ENCODE results near the gene SDHAF1. TPM values are rescaled to one million over a fixed set of nuclear protein-coding genes. Genes with fewer than 3 reads are reported as not detected.

SDHAF1 gene
- total and polyA plus RNA-seq, 8 donors, result 8.0 to 38.1 (median 26.4) TPM; not detected in 1

- WGBS, 5 donors, result 81 to 83% (median 83%) methylated on average over 10 of the region's 10 CpGs
- no peak for DNase-seq
- Histone ChIP-seq H3K27ac (no peak overlapping the region), H3K27me3 (peaks cover 0 to 38% (median 20%) of the 10 kb centered on the region in 3 donors), H3K4me1 (peaks cover 12 to 30% (median 24%) of the 10 kb centered on the region in 4 donors), H3K9me3 (peaks cover 0 to 3% (median 0%) of the 10 kb centered on the region in 4 donors), H3K4me3 (no peak overlapping the region), H3K36me3 (no peaks in the 10 kb centered on the region)
- intact Hi-C loops (cut with DNase I; ENCODE audit: low total_unique reads), result no loop called here
- TF ChIP-seq POLR2AphosphoS5 (IDR thresholded peaks at IDR 0.05) (no peak), CTCF (IDR thresholded peaks at IDR 0.05) (no peak), EP300 (IDR thresholded peaks at IDR 0.05) (no peak), POLR2A (IDR thresholded peaks at IDR 0.05) (no peak)
Observed at GRCh38 chr19:35990771-35991730, 3.9 kb upstream of the SDHAF1 start.

GRCh38 chr19:35991731-35992450 lies 3.1 kb upstream of the SDHAF1 start:
- Histone ChIP-seq H3K4me3 (no peak overlapping the region), H3K9me3 (peaks cover 0 to 3% (median 0%) of the 10 kb centered on the region in 4 donors), H3K4me1 (peaks cover 18 to 36% (median 29%) of the 10 kb centered on the region in 4 donors), H3K27ac (no peak overlapping the region), H3K27me3 (peaks cover 0 to 29% (median 11%) of the 10 kb centered on the region in 3 donors), H3K36me3 (no peaks in the 10 kb centered on the region)
- intact Hi-C loops (cut with DNase I; ENCODE audit: low total_unique reads), result no loop called here
- WGBS, 5 donors, result 74 to 88% (median 81%) methylated on average over 7 of the region's 7 CpGs
- TF ChIP-seq POLR2AphosphoS5 (IDR thresholded peaks at IDR 0.05), result no peak
- no peak for TF ChIP-seq EP300 (IDR thresholded peaks at IDR 0.05)
- TF ChIP-seq CTCF (IDR thresholded peaks at IDR 0.05), result no peak
- TF ChIP-seq POLR2A (IDR thresholded peaks at IDR 0.05), result no peak
- no peak for DNase-seq

GRCh38 chr19:35992907-35993765 lies 1.9 kb upstream of the SDHAF1 start:
- intact Hi-C loops (cut with DNase I; ENCODE audit: low total_unique reads), result no loop called here
- no peak overlapping the region for H3K27ac ChIP-seq
- H3K4me3 ChIP-seq, result no peak overlapping the region
- TF ChIP-seq POLR2A (IDR thresholded peaks at IDR 0.05) (no peak), CTCF (IDR thresholded peaks at IDR 0.05) (no peak), POLR2AphosphoS5 (IDR thresholded peaks at IDR 0.05) (no peak), EP300 (IDR thresholded peaks at IDR 0.05) (no peak)
- H3K36me3 ChIP-seq, result peaks cover 0 to 10% (median 6%) of the 10 kb centered on the region in 4 donors
- 84 to 92% (median 87%) methylated on average over 7 to 8 of the region's 8 CpGs for WGBS, 5 donors
- no peak for DNase-seq
- H3K4me1 ChIP-seq, result peaks cover 16 to 37% (median 34%) of the 10 kb centered on the region in 4 donors
- H3K9me3 ChIP-seq, result peaks cover 0 to 3% (median 0%) of the 10 kb centered on the region in 4 donors
- H3K27me3 ChIP-seq, result peaks cover 0 to 17% (median 0%) of the 10 kb centered on the region in 3 donors

All from stomach (tissue), 9 donors.